Stimulated activated CD8-positive, alpha-beta memory T cell treated with anti-CD3 and anti-CD28 coated beads, Interleukin-12 subunit alpha, Interleukin-12 subunit beta, amount 100 ng/mL, for 4 hours (primary cell): Measurements from ENCODE around the gene TMEM87B.
"Not testable (repeated sequence)": the region's sequence is repeated elsewhere in the genome, so short reads cannot be mapped to it uniquely, and the experiment has no call there.

Experiments used
- DNase-seq: peaks from one replicate; pipeline ENCODE4 v3.0.0-alpha.2; 2020; ENCODE audit warnings: low read depth

The TMEM87B gene

DNA sequence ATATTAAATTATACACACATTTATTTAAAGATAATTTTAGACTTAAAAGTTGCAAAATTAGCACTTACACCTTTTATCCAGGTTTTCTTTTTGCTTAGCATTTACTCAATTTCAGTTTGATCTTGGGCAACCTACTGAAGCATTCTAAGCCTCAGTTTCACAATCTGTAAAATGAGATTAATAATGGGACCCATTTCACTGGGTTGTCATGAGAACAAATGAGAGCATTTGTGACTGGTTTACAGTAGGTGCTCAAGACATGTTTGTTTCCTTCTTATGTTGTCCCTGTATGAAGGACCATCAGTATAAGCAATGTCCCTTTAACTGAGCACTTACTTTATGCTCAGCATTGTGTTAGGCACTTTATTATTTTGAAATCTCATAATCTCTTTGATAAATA lies 78.3 kb downstream of the TMEM87B start:
- no peak for DNase-seq

DNA sequence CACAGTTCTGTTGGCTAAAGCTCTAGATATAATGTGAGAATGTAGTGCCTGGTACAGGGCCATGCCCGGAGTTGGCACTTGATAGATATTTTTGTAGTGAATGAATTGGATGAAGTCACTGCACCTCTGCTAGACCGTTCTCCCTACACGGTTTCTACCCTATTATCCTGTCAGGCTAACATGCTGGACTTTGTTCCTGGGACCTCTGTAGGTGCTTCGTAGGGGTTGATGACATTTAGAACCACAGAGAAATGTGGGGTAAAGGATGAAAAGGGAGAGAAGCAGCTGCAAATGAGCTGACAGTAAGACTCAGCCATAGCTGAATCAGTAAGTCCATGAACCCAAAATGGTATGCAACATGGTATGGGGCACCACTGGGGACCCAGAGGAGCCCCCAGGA lies 79.1 kb downstream of the TMEM87B start:
- DNase-seq = no peak

DNA sequence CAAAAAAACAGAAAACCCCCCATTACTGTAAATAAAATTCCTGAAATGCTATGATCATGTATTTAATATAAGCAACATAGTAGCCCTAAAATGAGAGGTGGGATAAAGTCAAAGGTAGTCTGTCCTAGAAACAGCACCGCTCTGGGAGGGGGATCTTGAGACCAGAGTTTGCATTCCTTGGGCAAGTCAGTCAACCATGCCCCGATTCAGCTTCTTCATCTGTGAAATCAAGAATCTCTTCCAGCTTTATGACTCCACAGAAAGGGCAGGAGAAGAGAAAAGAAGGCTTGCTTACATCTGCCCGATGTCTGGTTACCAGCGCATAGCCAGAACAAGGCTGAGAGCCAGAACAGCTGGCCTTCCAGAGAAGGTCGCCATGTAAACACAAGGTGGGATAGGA lies 81.0 kb downstream of the TMEM87B start:
- no peak for DNase-seq

DNA sequence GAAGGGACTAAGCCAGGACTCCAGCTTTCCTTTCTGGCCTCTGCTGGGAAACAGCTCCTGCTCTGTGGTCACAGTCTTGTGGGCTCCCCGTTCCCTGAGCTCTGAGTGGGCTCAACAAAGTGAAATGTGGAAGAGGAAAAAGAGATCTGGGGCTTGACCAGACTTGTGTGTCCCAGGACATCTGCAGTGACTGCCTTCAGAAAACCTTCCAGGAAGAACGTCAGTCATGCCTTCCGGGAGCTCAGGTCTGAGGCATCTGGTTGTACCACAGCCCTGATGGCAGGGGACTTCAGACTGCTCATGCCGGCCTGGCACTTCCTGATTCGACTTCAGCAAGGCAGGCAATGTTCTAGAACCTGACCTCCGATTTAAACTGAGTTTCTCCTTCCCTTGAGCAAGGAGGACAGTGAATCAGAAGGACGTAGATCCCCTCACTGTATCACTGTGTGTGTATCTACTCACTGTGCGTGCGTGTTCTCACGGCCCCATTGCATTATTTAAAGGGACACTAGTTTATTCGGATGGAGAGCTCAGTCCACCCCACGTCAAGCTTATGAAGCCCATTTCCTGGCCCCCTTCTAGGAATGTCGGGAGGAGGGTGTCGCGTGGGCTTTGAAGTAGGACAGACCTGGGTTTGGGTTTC lies 82.6 kb downstream of the TMEM87B start:
- no peak for DNase-seq

DNA sequence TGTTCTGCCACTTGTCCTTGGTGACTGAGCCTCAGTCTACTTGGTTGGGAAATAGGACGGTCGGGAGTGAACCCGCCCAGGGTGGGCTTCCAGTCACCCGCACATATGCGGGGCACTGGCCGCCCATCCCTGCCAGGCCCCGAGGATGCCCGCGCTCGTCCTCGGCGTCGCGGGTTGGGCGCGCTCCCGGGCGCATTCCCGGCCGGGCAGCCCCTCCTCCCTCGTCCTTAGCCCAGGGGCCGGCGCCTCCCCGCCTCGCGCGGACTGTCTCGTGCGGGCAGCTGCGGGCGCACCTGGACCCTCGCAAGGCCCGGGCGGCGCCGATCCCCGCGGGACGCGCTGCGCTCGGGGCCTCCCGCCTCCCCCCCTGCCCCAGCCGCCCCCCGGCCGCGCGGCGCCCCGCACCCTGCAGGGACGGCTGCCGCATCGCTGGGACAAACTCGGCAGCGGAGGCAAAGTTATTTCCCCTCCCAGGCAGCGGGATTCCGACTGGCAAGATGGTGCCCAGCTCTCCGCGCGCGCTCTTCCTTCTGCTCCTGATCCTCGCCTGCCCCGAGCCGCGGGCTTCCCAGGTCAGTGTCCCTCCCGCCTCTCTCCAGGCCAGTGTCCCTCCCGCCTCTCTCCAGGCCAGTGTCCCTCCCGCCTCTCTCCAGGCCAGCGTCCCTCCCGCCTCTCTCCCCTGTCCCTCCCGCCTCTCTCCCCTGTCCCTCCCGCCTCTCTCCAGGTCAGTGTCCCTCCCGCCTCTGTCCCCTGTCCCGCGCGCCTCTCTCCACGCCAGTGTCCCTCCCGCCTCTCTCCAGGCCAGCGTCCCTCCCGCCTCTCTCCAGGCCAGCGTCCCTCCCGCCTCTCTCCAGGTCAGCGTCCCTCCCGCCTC lies 83.3 kb downstream of the TMEM87B start, which contains the start of gene FBLN7:
FBLN7 (plus strand) TSS at position 227 of the 874 bp plus-strand sequence; CDS start at position 498, 271 bp downstream.
- DNase-seq = no peak

DNA sequence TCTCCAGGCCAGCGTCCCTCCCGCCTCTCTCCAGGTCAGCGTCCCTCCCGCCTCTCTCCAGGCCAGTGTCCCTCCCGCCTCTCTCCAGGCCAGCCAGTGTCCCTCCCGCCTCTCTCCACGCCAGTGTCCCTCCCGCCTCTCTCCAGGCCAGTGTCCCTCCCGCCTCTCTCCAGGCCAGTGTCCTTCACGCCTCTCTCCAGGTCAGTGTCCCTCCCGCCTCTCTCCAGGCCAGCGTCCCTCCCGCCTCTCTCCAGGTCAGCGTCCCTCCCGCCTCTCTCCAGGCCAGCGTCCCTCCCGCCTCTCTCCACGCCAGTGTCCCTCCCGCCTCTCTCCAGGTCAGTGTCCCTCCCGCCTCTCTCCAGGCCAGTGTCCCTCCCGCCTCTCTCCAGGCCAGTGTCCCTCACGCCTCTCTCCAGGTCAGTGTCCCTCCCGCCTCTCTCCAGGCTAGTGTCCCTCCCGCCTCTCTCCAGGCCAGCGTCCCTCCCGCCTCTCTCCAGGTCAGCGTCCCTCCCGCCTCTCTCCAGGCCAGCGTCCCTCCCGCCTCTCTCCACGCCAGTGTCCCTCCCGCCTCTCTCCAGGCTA lies 84.1 kb downstream of the TMEM87B start:
- not testable (repeated sequence) for DNase-seq

DNA sequence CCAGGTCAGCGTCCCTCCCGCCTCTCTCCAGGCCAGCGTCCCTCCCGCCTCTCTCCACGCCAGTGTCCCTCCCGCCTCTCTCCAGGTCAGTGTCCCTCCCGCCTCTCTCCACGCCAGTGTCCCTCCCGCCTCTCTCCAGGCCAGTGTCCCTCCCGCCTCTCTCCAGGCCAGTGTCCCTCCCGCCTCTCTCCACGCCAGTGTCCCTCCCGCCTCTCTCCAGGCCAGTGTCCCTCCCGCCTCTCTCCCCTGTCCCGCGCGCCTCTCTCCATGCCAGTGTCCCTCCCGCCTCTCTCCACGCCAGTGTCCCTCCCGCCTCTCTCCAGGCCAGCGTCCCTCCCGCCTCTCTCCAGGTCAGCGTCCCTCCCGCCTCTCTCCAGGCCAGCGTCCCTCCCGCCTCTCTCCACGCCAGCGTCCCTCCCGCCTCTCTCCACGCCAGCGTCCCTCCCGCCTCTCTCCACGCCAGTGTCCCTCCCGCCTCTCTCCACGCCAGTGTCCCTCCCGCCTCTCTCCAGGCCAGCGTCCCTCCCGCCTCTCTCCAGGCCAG lies 84.7 kb downstream of the TMEM87B start:
- DNase-seq = not testable (repeated sequence)

DNA sequence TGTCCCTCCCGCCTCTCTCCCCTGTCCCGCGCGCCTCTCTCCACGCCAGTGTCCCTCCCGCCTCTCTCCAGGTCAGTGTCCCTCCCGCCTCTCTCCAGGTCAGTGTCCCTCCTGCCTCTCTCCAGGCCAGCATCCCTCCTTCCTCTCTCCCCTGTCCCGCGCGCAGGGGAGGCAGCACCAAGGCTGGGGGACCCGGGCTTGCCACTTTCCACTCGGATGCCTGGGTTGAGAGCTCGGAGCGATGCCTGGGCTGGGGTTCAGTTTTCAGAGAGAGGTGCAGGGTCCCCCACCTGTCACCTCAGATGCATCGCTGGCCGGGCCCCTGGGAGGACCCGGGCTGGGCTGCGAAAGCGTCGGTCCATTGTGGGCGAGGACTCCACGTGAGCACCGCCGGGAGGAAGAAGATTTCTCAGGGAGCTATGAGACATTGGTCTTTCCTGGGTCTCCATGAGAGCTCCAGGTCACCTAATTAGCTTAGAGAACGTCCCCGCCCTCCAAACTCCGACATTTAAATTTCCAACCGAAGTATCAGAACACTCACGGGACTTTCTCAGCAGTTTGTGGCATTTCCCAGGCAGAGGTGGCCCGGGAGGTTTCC lies 85.2 kb downstream of the TMEM87B start:
- no peak for DNase-seq

DNA sequence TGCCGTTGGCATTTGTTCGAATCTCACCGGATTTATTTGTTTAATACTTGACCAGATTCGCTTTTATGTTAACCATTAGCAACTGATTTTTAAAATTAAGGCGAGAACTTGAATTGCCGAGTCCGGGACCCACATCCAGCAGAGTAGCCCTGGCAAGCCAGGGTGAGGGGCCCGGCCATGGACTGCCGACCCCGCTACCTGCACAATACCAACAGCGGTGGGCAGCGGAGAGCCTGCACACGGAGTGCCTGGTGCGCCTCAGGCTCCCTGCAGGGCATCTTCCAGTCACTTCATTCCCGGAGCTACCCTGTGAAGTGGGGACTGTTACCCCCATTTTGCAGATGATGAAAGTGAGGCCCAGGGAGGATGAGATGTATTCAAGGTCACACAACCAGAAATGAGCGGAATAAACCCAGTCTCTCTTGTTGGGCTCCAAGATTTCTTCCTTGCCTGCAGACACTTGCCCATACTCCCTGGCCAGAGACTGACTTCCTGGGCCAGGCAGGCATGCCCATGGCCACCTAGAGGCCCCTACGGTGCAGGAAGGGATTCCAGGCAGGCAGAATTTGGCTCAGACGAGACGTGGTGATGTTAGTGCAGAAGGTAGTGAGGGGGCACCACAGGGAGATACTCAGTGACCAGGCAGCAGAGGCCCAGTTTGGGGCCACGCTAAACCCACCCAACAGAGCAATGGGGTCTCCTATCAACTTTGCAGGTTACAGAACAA lies 86.0 kb downstream of the TMEM87B start:
- no peak for DNase-seq

DNA sequence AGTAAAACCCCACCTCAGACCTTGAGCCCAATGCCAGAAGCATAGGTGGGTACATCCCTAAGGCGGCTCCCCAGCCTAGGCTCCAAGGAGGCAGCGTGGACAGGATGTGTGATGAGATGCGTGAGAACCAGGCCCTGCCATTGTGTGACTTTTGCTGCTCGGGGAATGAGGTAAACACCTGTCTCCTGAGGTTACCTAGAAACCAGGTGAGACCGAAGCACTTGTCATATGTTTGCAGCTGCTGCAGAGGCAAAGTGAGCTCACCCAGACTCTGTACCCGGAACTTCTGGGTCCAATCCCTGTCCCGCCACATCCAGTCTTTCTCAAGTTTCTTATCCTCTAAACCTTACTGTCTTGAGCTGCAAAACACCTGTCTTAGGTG lies 86.5 kb downstream of the TMEM87B start:
- no peak for DNase-seq

DNA sequence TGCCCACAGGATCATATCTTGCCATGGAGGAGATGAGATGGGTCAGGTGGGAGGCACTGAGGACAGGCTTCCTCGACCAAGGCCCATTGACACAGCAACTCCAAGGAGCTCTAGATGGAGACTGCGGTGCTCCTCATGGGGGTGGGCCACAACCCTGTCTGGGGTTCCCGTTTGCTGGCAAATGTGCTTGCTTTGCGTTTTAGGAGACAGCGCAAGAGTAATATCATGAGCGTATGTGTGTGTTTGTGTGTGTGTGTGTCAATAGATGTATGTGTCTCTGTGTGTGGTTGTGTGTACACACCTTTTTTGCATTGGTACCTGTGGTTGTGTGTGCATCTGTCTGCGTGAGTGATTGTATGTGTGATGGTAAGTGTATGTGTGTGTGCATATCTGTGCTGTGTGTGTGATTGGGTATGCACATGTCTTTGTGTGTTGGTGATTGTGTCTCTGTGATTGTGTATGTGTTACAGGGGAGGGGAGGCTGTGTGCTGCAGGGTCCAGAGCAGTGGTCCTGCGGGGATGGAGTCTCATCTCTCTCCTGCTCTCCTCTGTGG lies 87.5 kb downstream of the TMEM87B start:
- no peak for DNase-seq

DNA sequence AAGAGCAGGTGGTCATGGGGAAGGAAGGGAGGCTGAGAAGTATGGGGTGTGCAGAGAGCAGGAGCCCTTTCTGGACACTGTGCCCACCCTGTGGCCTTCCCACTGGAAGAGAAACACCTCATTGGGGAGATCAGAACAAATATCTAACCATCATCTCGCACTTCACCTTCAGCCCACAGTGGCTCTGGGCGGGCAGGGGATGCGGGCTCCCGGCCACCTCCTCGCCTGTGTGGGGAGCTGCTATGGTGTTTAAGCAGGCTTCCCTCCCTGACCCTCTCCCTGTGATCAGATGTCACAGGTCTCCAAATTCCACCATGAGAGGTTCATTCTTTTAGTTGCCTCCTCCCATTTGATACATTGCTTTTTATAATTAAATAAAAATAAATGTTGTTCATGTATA lies 88.1 kb downstream of the TMEM87B start:
- DNase-seq = no peak

DNA sequence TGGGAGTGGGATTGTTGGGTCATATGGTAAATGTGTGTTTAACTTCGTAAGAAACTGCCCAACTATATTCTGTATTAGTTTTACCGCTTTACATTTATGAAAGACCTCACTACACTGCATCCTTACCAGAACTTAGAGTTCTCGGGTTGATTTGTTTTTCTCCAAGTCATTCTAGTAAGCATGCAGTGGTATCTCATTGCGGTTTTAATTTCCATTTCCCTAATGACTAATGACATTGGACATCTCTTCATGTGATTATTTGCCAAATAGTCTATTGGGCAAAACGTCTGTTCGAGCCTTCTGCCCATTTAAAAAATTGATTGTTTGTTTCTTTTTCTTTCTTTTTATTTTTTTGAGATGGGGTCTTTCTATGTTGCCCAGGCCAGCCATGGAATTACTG lies 89.9 kb downstream of the TMEM87B start:
- no peak for DNase-seq

DNA sequence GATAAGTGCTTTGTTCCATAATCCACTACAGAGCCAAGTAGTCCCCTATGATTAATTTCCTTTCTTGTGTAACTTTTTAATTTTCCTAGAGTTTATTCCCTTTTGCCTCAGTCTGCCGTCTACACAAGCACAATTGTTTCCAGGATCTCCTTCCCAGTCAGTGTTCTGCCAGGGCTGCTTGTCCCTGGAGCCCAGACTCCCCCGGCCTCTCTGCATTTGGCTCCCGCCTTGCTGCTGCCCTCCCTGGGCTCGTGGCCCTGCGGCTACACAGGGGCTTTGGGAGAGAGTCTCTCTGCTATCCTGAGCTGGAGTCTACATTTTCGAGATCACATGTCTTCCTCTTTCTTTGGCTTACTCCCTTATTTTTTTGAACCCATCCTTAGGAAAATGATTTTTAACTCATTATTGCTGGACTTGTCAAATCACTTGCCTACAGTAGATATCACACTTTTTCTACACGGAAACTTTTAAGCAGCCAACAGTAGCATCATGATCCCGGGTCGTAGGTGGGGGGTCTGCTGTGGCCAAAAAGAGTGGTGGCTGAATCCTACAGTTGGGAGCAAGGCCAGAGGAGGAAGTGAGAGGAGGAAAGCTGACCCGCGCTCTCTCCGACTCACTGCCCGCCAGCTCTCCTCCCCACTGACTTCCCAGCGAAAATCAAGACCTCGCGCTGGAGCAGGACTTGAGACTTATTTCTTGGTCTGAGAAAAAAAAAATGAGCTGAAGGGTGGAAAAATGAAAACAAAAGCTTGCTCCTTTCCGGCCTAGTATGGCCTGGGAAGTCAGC lies 92.5 kb downstream of the TMEM87B start:
- DNase-seq = no peak

DNA sequence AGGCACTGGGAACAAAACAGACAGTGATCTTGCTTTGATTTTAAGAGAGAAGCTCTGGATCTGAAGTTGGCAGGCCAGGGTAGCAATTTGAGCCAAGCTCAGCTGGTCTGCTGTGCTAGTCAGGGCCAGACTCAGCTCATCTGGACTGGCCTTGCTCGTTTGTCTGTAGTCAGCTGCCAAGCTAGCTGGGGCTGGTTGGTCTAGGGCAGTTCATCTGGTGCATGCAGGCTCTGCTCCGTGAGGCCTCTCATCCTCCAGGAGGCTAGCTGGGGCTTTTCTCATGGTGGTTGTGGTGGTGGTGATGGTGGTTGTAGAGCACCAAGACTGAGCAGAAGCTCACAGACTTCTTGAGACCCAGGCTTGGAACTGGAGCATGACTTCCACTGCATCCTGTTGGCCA lies 93.4 kb downstream of the TMEM87B start:
- DNase-seq = no peak

DNA sequence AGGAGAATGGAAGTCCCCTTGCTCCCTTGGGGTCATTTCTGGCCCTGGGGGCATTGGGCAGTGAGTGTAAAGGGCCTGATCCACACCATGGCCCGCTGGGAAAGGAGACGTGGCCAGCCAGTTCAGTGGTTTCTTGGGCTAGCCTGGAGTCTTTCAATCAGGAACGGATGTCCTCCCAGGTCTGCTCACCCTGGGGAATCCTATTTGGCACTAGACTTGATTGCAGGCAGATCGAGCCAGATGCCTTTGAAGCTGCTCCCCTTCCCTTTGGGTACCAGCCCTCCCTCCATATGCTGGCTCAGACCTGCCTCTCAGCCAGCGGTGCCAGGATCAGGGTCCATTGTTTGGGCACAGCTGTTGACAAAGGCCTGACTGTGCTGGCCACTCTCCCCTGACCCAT lies 94.1 kb downstream of the TMEM87B start:
- no peak for DNase-seq

DNA sequence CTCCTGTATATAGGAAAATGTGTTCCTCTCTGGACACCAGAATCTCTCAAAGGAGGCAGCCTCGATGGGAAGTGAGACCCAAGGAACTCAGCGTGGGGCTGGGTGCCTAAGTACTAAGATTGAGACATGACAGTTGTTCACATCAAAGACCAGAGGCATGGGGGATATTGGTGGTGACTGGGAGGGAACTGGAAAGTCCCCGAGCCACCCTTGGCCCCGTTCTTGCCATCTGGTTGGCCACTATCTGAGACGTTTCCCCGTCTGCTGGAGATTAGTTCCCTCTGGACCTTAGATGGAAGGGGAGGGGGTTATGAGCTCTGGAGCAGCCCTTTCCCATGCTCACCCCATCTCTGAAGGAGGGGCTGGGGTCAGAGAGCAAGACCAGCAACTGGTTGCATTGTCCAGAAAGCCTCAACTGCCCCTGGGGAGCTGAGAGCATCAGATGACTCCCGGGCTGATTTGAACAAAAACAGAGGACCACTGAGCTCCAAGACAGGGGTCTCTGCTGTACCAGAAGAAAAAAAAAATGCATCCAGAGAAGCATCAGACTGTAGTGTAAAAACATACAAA lies 94.9 kb downstream of the TMEM87B start:
- DNase-seq = no peak

DNA sequence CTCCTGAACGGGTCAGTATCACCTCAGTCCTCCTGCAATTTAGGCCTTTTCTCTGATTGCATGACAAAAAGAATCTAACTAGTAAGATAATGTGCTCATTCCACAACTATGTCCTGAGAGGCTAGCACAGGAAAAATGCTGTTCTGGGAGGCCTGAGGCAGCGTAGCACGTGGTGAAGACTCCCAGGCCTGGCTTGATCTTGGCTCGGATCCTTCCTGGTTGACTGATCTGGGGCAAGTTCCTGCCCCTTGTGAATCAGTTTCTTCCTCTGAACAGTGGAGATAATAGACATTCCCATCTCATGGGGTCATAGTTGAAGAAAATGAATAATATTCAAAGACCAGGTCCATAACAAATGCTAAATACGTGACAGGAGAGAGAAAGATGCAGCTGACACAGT lies 95.4 kb downstream of the TMEM87B start:
- DNase-seq = no peak

DNA sequence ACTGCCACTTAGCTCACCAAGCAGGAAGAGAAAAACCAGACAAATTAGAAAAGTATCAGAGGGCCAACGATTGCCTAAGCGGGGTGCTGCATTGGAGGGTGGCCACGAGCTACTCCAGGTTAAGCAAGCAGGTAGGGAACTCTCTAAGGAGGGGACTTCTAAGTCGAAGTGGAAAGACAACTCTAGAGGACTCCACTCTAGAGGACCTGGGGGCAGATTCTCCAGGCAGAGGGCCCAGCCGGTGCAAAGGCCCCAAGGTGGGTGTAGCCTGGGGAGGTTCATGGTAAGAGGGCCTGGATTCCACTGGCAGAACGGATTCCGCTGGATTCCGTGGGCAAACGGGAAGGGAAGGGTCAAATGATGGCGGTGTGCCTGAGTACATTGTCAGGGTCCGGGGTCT lies 95.8 kb downstream of the TMEM87B start:
- no peak for DNase-seq

DNA sequence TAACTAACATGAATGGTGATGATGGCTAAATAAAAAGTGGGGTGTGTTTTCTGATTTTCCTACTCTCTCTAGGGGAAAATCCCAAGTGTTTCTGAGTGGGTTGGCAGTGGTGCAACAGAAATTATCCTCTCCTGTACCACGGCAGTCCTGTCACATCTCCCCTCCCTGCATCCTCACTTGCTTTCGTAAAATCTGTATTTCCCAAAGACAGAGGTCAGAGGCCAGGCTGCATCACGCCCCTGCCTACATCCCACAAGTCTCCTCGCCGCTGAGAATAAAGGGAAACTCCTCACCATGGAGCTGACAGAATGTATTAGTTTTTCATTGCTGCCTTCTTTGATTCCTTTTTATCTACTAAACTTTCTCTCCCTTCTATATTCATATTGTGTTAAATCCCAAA lies 96.2 kb downstream of the TMEM87B start:
- DNase-seq = no peak
